ENCODE results near the gene PLAAT4. TPM values are rescaled to one million over a fixed set of nuclear protein-coding genes. Genes with fewer than 3 reads are reported as not detected.
"Not testable (repeated sequence)": the region's sequence is repeated elsewhere in the genome, so short reads cannot be mapped to it uniquely, and the experiment has no call there.

PLAAT4 gene
- total RNA-seq, 1 donor from 2014 or later: 3.5 TPM

DNA sequence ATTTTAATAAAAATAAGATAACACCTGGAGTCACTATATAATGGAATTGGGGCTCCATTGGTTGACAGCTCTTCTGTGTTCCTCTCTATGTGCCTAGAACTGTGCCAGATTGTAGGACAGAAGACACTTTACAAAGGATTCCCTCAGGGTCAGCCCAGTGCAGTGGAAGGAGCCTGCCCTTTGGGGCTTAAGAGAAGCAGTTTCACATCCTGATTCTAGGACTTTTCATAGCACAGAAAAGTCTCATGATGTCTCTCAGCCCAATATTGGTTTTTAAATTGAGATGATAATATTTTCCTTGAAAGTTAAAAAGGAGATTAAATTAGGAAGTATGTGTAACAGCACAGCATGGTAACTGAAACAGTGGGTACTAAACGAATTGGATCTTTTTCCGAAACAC is 7.1 kb downstream of the PLAAT4 start:
- DNase-seq: no peak

GRCh38 chr11:63547061-63547460 is 10.5 kb downstream of the PLAAT4 start:
- no peak for DNase-seq

DNA sequence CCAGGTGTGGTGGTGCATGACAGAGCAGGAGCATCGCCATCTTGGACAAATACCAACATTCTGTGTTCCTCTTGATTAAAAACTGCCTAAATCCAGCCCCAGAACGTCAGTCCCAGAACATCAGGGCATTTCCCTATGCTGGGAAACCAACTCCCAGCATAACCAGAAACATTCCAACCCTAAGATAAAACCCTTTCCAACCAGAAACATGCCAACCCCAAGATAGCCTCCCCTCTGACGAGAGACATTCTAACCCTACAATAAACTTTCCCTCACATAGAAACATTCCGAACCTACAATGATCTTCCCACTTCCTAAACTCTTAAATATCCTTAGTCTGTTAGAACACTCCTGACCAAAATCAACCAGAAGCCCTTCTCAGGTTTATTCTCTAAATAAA is 11.6 kb downstream of the PLAAT4 start:
- no peak for DNase-seq

- no peak for DNase-seq
These were observed 12.8 kb downstream of the PLAAT4 start for GRCh38 chr11:63549411-63549810.

DNA sequence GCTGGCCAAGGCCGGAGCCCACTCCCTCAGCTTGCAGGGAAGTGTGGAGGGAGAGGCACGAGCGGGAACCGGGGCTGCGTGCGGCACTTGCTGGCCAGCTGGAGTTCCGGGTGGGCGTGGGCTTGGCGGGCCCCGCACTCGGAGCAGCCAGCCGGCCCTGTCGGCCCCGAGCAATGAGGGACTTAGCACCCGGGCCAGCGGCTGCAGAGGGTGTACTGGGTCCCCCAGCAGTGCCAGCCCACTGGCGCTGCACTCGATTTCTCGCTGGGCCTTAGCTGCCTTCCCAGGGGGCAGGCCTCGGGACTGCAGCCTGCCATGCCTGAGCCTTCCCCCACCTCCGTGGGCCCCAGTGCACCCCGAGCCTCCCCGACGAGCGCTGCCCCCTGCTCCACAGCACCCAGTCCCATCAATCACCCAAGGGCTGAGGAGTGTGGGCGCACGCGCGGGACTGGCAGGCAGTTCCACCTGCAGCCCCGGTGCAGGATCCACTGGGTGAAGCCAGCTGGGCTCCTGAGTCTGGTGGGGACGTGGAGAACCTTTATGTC is 13.6 kb downstream of the PLAAT4 start:
- DNase-seq: not testable (repeated sequence)

DNA sequence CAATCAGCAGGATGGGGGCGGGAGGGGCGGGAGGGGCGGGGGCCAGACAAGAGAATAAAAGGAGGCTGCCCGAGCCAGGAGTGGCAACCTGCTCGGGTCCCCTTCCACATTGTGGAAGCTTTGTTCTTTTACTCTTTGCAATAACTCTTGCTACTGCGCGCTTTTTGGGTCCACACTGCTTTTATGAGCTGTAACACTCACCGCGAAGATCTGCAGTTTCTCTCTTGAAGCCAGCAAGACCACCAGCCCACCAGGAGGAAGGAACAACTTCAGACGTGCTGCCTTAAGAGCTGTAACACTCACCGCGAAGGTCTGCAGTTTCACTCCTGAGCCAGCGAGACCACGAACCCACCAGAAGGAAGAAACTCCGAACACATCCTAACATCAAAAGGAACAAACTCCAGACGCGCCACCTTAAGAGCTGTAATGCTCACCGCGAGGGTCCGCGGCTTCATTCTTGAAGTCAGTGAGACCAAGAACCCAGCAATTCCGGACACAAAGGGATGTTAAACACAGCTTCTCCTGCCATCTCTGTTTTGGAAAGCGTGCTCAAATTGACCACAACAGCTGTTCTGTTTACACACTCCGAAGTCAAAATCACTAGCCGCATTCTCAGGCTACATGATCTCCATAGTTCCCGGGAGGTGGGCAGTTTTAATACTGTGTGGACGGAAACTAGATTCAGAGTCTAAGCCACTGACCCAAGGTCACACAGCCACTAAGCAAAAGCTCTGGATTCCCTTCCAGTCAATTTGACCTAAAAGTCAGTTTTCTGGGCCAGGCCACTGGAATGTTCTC is 14.7 kb downstream of the PLAAT4 start:
- no peak for DNase-seq

DNA sequence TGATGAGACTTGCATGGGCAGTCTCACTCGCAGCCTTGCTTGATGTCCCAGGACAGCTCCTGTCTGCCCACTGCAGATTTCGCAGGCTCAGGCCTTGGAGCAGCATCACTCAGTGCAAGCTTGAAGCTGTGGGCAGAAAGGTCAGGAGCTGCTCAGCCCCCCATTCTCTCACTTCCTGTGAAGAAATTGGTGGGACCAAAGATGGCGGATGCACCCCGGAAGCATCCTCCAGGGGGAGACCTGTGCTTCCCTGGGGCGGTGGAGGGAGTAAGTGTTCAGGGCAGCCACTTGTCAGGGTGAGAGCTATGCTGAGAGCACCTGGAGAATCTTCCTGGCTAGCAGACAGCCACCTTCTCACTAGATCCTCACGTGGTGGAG is 15.3 kb downstream of the PLAAT4 start:
- DNase-seq: no peak

DNA sequence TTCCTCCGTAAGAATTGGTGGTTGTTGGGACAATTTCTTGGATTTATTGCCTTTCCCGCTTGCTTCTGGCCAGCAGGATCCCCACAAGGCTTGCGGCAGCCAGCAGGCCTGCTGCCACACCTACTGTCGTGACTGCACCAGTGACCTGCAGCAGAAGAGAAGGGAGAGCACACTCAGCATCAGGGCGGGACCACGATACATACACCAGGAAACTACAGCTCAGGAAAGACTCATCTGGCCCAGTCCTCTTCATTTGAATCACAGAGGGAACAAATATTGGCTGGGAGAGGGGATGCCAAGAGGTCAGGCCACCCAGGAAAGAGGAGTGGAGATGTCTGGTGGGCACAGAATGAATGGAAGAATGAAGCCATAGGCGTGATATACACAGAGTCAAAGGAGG is 16.3 kb downstream of the PLAAT4 start:
- DNase-seq: no peak

DNA sequence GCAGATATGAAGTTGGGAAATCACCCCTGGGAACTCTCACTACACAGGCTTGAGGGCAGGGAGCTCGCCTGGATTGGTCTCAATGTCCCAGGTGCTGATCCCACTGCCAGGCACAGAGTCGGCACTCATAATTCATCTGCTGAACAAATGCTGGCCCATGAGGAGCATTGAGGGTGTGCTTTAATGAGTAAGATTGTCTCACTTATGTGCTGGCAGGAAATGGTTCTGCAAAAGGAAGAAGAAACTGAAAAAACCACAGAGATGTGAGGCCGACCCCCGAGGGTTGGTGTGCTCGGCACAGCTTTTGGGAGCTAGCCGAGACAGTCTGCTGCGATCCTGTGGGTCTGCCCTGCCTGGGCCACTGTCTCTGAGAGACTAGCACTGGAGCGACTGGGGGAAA is 17.2 kb downstream of the PLAAT4 start:
- no peak for DNase-seq

DNA sequence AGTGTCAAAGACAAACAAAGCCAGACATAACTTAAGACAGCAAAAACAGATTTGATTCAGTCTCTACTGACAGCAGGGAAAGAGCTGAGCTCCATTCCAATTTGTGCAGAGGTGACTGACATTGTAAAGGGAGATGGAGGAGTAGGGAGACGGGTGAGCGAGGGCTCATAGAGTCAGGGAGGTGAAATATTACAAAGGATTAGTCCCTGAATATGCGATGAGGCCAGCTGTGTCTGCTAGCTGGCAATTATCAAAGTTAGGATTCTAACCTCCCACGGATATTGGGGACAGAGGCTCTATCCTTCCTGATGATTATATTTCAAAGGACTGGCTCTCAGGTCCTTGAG is 18.2 kb downstream of the PLAAT4 start:
- no peak for DNase-seq

- no peak for DNase-seq
These were observed 19.9 kb downstream of the PLAAT4 start for GRCh38 chr11:63556404-63557013.

DNA sequence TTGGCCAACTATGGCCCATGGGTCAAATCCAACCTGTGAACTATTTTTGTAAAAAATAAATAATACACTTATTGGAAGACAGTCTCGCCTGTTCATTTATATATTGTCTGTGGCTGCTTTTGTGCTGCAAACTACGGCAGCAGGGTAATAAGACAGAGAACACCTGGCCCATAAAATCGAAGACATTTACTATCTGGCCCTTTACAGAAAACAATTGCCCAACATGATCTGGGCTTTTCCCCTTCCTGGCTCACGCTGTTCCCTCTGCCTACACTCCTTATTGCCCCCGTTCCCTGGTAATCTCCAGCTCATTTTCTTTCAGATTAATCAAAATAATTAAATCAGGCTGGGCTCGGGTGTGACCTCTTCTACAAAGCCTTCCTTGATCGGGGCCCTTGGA is 21.0 kb downstream of the PLAAT4 start:
- DNase-seq: no peak

- DNase-seq: no peak
These were observed 22.0 kb downstream of the PLAAT4 start for GRCh38 chr11:63558459-63559157.

GRCh38 chr11:63560506-63561180 is 24.0 kb downstream of the PLAAT4 start:
- DNase-seq: no peak

- DNase-seq: no peak
These were observed 26.8 kb downstream of the PLAAT4 start, which contains the start of gene PLAAT2 for GRCh38 chr11:63563201-63564055. PLAAT2 (minus strand) TSS chr11:63563379; CDS start chr11:63563324, 55 bp downstream.

- no peak for DNase-seq
These were observed 27.6 kb downstream of the PLAAT4 start for GRCh38 chr11:63564056-63564774.

DNA sequence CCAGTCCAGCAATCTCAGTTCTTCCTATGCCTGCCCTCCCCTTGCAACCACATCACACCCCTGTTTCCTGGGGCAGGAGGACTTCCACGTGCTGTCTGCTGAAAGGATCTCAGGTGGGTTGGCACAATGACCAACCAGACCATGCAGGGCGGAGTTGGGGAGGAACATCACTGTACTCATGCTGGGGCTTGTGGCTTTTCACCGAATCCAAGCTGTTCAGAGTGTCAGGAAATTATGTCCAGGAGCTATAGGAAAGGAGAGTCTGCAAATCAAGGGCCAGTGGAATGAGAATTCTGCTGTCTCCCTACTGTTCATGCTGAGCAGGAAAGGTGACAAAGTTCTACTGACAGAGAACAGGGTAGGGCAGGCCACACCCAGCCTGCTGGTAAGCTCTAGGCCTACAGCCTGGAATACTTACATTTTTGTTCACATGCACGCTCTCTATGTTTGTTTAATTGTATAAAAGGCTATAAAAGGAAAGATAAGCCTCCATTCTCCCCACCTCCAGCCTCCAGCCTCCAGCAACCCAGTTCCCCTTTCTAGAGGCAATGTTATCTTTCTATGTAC is 28.3 kb downstream of the PLAAT4 start:
- no peak for DNase-seq

- DNase-seq: peak; percentile 48
These were observed 30.6 kb downstream of the PLAAT4 start for GRCh38 chr11:63567044-63567840.

GRCh38 chr11:63569570-63569969 is 33.0 kb downstream of the PLAAT4 start:
- no peak for DNase-seq

Data from skin of body (tissue), 2 donors.